UCSD-AML1 (cell line): ENCODE measurements around the gene VPS8.

Experiments used
- DNase-seq: peaks from one replicate; lab custom pipeline; 2025; ENCODE audit not compliant: unreplicated experiment; lab: John Stamatoyannopoulos, UW

VPS8 gene

DNA sequence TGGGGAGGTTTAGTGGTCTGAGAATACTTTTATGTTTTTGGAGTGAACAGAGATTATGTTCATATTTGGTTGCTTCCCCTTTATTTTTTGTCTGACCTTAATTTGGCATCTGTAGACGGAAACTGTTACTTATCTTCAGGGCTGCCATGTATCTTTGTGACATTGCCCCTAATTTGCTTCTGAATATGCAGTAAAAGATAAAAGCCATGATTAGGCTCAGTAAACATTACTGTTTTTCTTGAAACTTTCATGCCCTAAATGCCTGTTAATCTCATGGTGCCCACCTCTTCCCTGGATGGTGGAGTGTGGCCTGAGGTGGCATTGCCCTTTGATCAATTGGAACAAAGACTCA is 234.2 kb downstream of the VPS8 start:
- DNase-seq: no peak

DNA sequence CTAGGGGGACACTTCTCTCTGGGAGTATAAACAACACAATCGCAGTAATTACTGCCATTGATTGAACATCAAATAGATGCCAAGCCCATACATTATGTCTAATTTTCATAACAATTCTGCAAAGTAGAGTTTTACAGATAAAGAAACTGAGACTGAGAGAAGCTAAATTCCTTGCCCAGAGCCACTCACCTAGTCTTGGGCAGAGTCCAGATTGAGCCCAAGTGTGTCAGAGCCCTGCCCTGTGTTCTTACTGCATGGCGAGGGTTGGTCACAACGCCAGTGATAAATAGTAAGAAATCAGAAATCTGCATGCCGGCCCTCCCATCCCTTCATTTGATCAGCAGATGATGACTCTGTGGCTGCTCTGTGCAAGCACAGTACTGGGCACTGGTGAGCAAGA is 234.6 kb downstream of the VPS8 start:
- DNase-seq: no peak

DNA sequence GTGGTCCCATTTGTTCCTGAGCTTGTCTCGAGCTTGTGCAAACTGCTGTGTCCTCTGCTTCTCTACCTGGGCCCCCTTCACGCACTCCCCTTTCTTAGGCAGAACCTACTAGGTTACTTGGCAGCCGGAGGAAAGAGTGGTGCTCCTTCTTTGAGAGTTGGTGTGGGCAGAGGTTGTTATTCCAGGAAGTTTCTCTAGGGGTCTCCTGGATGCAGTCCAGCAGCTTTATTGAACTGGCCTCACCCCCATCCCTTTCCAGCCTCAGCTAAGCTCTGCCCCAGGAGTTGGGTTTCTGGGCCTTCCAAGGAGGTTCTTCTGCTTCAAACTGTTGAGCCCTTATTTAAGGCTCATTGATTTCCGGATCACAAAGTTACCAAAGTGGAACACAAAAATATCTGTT is 237.7 kb downstream of the VPS8 start:
- DNase-seq: no peak

DNA sequence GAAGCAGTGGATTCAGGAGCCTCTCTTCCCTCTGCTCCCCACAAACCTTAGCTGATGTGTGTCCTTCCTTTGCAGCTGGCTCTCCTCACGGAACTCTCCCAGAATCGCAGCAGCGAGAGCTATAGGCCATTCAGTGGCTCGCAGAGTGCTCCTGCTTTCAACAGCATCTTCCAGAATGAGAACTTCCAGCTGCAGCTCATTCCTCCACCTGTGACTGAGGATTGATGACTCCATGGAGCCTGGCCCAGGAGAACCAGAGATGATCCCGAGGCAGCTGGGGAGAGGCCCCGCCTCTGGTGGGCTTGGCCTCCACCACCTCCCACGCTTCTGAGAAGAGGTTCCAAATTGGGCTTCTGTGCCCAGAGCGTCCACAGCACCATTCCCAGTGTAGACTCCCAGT is 239.8 kb downstream of the VPS8 start:
- DNase-seq: no peak

DNA sequence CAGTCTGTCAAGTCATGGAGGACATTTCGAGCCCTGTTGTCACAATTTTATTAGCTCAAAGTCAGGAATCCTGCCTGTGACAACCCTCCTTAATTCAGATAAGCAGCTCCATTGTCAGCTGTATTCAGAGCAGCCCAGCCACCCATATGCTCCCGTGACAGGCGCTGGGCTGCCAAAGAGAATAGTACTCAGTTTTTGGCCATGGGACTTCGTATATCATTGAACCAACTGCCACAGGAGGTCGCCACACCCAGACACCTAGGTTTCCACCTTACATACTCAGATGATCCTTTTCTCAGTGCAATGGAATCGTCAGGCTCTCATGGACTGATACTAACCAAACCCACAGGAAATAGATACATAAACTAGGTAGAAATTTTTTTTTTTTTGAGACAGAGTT is 240.7 kb downstream of the VPS8 start:
- DNase-seq: no peak

DNA sequence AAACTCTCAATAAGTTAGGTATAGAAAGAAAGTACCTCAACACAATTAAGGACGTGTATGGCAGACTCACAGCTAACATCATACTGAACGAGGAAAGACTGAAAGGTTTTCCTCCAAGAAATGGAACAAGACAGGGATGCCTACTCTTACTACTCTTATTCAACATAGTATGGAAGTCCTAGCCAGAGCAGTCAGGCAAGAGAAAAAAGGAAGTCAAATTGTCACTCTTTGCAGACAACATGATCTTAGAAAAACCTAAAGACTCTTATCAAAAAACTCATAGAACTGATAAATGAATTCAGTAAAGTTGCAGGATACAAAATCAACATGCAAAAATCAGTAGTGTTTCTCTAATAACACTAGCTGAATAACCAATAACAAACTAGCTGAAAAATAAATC is 244.9 kb downstream of the VPS8 start:
- no peak for DNase-seq

DNA sequence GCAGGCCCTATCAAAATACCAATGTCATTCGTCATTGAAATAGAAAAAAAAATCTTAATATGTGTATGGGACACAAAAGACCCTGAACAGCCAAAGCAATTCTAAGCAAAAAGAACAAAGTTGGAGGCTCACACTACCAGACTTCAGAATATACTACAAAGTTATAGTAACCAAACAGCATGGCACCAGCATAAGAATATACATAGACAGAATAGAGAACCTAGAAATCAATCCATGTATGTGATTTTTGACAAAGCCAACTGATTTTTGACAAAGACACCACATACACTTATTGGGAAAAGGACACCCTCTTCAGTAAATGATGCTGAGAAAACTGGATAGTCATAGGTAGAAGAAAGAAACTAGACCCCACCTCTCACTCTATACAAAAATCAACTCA is 245.9 kb downstream of the VPS8 start:
- DNase-seq: no peak

DNA sequence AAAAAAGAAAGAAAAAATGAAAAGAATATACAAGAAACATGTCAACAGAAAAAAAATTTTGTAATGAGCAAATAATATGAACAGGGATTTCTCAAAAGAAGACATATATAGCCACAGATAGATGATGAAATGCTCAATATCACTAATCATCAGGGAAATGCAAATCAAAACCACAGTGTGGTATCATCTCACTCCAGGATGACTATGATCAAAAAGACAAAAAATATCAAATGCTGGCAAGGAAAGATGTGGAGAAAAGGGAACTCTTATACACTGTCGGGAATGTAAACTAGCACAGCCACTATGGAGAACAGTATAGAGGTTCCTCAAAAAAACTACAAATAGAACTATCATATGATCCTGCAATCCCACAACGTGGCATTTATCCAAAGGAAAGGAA is 246.8 kb downstream of the VPS8 start:
- DNase-seq: no peak

DNA sequence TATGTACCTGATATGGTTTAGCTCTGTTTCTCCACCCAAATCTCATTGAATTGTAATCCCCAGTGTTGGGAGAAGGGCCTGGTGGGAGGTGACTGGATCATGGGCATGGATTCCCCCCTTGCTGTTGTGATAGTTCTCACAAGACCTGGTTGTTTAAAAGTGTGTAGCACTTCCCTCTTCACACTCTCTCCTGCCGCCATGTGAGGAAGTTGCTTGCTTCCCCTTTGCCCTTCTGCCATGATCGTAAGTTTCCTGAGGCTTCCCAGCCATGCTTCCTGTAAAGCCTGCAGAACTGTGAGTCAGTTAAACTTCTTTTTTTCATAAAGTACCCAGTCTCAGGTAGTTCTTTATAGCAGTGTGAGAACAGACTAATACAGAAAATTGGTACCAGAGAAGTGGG is 247.8 kb downstream of the VPS8 start:
- DNase-seq: peak; percentile 25

DNA sequence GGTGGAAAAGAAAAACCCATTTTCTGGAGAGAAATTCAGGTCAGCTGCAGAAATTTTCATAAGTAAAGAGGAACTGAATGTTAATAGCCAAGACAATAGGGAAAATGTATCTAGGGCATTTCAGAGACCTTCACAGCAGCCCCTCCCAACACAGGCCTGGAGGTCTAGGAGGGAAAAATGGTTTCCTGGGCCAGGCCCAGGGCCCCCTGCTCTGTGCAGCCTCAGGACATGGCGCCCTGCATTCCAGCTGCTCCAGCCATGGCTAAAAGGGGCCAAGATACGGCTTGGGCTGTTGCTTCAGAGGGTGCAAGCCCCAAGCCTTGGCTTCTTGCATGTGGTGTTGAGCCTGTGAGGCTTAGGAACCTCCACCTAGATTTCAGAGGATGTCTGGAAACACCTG is 248.7 kb downstream of the VPS8 start:
- DNase-seq: no peak

DNA sequence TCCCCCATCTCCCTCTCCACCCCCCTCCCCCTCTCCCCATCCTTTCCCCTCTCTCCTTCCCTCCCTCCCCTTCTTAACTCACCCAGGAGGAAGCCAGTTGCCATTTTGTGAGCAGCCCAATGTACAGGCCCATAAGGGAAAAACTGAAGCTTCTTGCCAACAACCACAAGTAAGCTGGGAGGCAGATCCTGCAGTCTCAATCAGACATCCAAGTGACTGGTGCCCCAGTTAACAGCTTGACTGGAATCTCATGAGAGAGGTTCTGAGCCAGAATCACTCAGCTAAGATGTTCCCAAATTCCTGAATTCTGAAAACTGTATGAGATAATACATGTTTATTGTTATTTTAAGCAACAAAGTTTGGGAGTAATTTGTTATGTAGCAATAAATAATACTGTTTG is 250.2 kb downstream of the VPS8 start:
- no peak for DNase-seq

DNA sequence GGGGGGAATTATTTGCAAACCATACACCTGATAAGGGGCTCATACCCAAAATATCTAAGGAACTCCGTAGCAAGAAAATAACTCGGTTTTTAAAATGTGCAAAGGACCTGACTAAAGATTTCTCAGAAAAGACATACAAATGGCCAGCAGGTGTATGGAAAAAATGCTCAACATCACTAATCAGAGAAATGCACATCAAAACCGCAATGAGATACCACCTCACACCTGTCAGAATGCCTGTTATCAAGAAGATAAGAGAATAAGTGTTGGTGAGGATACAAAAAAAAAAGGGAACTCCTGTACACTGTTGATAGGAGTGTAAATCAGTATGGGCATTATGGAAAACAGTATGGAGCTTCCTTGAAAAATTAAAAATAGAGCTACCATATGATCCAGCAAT is 251.5 kb downstream of the VPS8 start:
- DNase-seq: no peak

DNA sequence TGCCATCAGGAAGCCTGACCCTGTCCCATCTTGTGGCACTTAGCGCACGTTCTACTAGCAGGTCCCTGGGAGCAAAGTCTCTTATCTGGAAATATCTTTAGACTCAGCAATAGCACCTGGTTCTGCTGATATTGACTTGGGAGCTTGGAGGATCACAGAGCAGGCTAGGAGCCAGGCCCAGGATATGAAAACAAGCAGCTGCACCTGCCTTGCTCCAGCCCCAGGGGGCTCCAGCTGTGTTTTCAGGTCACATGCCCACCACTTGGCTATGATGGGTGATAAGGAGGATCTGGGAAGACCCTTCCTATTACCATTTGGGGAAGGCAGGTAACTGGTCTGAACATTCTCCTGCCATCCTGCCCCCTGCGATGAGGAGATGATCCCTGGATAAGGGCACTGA is 253.1 kb downstream of the VPS8 start:
- DNase-seq: no peak

DNA sequence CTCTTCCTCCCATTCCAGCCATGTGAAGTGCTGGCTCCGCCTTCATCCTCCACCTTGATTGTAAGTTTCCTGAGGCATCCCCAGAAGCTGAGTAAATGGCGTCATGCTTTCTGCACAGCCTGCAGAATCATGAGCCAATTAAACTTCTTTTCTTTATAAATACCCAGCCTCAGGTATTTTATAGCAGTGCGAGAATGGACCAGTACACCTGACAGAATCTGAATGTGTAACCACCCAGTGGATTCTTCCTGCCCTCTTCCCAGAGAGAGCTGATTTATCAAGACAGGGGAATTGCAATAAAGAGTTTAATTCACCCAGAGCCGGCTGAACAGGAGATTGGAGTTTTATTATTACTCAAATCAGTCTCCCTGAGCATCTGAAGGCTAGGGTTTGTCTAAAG is 254.3 kb downstream of the VPS8 start:
- DNase-seq: no peak

DNA sequence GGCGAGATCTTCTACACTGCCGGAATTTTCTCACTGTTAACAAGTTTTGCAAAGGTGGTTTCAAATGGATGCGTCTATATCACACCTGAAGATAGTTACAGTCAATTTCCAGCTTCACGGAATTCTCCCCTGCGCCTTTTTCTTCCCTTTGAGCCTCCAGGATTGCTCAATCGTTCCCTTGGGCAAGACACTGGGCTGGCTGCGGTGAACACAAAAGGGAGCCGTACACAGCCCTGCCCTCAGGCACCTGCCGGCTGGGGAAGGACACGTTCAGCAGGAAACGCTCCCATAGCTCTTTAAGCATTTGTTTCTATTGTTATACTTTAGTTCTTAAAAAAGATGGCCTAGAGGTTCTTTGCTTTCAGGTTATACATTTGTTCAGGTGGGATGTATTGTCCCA is 255.2 kb downstream of the VPS8 start:
- no peak for DNase-seq

DNA sequence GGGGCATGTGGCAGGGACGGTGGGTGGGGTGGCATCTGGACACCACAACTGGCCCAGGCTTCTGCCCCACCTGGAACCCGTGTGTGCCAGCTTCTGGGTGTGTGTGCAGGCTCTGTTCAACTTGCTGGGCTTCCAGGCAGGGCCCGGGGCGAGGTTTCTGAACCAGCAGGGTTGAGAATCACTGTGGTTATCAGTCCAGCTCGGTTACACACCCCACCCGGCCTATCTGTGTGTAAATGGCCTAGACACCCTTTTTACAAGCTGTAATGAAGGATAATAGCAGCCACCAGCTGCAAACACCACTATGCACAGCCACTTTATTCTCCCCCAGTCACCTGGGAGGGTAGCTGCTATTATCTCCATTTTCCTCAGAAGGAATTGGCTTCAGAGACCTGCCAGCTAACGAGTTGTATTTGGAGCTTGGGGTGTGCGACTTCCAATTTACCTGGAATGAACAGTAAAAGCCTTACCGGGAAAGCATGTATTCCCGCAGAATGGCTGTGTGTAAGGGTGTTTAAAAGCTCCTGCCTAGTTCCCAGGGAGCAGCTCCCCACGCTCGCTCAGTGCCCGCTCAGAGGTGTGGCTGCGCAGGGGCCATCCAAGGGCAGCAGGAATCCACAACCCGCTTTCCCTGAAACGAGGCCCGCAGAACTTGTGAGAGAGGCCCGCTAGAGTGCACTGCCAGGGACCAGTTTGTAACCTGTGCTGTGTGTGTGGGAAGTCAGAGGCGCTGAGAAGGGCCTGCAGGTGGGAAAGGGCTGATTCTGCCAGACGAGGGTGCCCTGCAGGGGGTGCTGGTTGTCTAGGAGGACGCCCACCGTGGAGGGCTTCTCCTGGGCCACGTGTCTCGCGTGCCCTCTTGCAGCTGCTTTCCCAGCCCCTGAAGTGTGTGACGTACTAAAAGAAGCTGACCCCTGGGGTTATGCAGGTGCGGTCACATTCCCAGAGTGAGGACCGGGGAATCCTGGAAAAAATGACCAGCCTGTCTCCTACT is 257.4 kb downstream of the VPS8 start:
- DNase-seq: no peak

DNA sequence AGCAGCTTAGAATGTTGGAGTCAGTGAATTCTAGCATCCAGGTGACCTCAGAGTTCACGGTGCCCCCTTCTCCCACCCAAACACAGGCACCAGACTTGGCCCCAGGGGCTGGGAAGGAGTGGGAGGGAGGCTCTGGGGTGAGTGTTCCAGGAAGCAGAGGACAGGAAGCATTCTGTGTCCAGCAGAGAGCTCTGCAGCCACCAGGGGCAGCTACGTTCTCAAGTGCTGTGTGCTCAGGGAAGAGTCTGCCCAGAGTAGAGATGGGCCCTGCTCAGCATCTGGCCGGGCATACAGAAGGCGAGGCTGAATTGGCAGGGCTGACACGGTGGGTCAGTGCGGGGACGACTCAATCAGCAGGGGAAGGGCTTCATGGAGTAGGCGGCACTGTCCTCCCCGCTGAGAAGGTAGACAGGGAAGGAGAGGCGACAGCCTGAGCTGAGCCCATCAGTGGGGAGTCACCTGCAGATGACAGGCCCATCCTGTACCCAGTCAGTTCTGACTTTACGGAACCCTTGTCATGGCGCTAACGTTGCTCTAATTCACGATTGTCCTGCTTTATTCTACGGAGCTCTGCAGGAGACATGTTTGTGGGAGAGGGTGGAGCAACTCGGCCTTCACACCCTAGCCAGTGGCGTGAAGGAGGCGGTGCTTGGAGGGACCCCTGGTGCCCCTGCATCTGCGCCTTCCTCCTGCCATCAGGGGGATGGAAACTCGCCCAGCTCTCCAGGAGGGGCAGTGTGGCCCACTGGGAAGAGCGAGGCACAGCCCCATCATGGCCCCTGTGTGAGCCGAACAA is 258.7 kb downstream of the VPS8 start:
- peak; percentile 20 for DNase-seq

DNA sequence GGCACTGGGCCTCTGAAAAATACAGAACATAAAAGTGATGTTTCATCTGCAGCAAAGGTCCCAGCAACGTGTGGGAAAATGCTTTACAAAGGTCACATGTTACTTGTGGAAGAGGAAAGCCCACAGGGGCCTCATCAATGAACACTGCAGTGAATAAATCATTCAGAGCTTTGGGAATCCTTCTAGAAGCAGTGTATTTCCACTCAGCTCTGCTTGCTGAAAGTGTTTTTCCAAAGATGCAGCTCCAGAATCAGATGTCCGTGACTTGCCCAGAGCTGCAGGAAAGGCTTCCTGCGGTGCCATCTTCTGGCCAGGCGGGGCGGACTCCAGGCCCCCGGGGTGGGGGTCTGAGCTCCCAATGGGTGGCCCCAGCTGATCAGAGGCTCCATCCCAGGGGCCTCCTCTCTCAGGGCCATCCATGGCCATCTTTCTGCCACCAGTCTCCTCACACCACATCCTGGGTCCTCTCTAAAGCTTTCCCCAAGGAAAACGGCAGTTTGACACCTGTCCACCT is 259.4 kb downstream of the VPS8 start:
- DNase-seq: no peak

DNA sequence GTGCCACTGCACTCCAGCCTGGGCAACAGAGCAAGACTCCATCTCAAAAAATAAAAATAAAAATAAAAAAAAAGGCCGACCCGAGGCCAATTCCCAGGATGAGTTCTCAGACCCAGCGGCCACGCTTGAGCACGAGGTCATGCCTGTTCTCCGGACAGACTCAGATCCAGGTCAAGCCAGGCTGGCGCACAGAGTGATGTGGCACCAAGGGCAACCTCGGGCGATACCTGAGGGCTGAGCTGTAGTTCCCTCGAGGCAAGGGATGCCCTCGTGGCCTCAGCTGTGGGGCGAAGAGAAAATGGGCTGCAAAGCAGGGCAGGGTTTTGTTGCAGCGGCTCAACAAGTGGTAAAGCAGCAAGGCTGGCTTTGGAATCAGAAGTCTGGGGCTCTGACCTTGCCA is 263.6 kb downstream of the VPS8 start:
- no peak for DNase-seq

DNA sequence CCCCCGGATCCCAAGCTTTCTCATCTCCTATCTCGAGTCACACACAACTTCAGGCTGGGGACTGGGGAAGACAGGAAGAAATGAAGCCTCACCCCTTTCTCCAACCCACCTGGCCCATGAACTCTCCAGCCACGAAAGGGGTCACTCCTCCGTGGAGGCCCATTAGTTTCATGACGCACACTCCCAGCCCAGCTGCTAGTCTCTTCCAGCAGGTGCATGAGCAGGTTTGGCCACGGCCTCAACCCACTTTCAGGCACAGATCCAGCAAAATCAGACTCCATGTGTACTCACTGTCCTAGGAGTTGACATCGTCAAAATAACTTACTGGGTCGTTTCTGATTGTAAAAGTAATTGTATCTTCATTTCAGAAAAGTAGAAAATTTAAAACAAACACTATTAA is 264.3 kb downstream of the VPS8 start:
- no peak for DNase-seq

DNA sequence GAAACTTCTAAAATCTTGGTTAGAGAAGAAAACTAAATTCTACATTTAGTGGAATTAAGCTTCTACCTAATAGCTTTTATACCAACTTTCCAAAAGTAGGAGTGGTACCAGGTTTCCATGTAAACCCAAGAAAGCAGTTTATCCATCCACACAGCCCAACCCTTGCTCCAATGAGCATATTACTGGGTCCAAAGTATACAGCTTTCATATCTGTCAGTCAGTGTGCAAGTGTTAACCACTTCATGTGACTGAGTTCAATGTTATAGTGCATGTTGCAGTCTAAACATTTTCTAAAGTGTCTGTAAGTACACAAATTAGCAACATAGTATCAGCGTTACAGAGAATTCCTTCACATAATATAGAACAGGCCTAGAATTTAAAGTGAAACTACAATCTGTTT is 267.7 kb downstream of the VPS8 start:
- DNase-seq: no peak

DNA sequence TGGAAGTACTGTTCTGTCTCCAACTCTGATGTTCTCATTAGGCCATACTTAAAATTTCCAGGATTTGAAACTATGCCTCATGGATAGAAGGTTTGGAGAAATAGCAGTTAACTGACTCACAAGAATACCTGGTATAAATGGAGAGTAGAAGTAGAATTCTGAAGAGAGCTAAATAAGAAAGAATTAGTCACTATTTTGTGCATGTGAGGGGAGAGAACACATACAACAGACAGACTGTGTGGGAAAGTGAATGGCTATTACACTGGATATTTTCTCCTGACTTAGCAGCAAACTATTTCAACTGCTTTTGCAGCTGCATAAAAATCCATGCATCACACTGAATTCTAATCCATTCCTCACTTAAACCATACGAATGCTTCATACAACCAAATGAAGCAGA is 269.6 kb downstream of the VPS8 start:
- DNase-seq: no peak
